ENCODE data around the gene AGK. TPM values are rescaled to one million over a fixed set of nuclear protein-coding genes. Genes with fewer than 3 reads are reported as not detected.

AGK gene
- total RNA-seq, 1 experiment from 2014 or later: 41.9 TPM

GRCh38 chr7:141702892-141703291 lies 151.7 kb downstream of the AGK start:
- Histone ChIP-seq H3K27ac (ENCODE audit: low read depth, low read length, poor library complexity, severe bottlenecking) (no peak overlapping the region), H3K9me3 (ENCODE audit: low read depth, low read length, poor library complexity, severe bottlenecking) (no peaks in the 10 kb centered on the region), H3K36me3 (ENCODE audit: insufficient read depth, low read length, poor library complexity, severe bottlenecking) (no peaks in the 10 kb centered on the region), H3K4me3 (ENCODE audit: low read depth, low read length, poor library complexity, severe bottlenecking) (no peak overlapping the region), H3K27me3 (replicated peaks; ENCODE audit: insufficient read depth, low read depth, low read length, poor library complexity) (no peaks in the 10 kb centered on the region), H3K4me1 (ENCODE audit: insufficient read depth, low read length, poor library complexity, severe bottlenecking) (peaks cover 6% of the 10 kb centered on the region)
- no TSS peak for BruUV-seq (replicated peaks)
- CTCF ChIA-PET: no interaction called here
- POLR2A ChIA-PET (ENCODE audit: low non-redundant PET): no interaction called here
- TF ChIP-seq CTCF (conservative IDR thresholded peaks at IDR 0.05; ENCODE audit: low read depth, low read length) (no peak), EZH2 (IDR thresholded peaks at IDR 0.05; ENCODE audit: borderline replicate concordance, low read depth, low read length, poor library complexity, severe bottlenecking) (no peak)
- intact Hi-C loops (cut with micrococcal nuclease; ENCODE audit: unreplicated experiment): loop anchor here (5.0 kb wide), 1 partner anchor 34 kb away; the partner anchor contains the start of gene SSBP1
- DNase-seq (ENCODE audit: low spot score): no peak

- CTCF ChIA-PET: no interaction called here
- Histone ChIP-seq H3K36me3 (ENCODE audit: insufficient read depth, low read length, poor library complexity, severe bottlenecking) (no peaks in the 10 kb centered on the region), H3K9me3 (ENCODE audit: low read depth, low read length, poor library complexity, severe bottlenecking) (no peaks in the 10 kb centered on the region), H3K27me3 (replicated peaks; ENCODE audit: insufficient read depth, low read depth, low read length, poor library complexity) (no peaks in the 10 kb centered on the region), H3K27ac (ENCODE audit: low read depth, low read length, poor library complexity, severe bottlenecking) (no peak overlapping the region), H3K4me3 (ENCODE audit: low read depth, low read length, poor library complexity, severe bottlenecking) (no peak overlapping the region), H3K4me1 (ENCODE audit: insufficient read depth, low read length, poor library complexity, severe bottlenecking) (peaks cover 6% of the 10 kb centered on the region)
- DNase-seq (ENCODE audit: low spot score): no peak
- TF ChIP-seq EZH2 (IDR thresholded peaks at IDR 0.05; ENCODE audit: borderline replicate concordance, low read depth, low read length, poor library complexity, severe bottlenecking) (no peak), CTCF (conservative IDR thresholded peaks at IDR 0.05; ENCODE audit: low read depth, low read length) (no peak)
- no TSS peak for BruUV-seq (replicated peaks)
- POLR2A ChIA-PET (ENCODE audit: low non-redundant PET): no interaction called here
- intact Hi-C loops (cut with micrococcal nuclease; ENCODE audit: unreplicated experiment): loop anchor here (5.0 kb wide), 1 partner anchor 33 kb away; the partner anchor contains the start of gene SSBP1
Observed at GRCh38 chr7:141704112-141704511, 152.9 kb downstream of the AGK start.

DNA sequence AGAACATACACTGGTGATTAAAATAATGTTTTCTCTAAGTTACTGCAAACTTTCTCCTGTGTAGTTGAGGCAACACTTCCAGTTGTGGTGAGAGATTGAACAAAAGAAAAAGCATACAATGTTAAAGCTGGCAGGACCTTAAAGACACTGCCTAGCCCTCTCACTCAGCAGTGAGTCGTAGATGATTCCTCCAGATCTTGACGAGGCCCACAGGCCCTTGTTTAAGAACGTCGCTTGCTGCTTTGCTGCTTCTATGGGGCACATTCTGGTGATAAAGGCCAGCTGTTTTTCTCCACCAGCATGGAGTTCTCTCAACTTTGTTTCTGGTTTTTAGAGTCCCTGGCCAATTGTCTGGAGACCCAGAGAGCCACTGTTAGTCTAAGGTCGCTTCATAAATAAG lies 153.5 kb downstream of the AGK start:
- Histone ChIP-seq H3K27ac (ENCODE audit: low read depth, low read length, poor library complexity, severe bottlenecking) (no peak overlapping the region), H3K4me1 (ENCODE audit: insufficient read depth, low read length, poor library complexity, severe bottlenecking) (peaks cover 6% of the 10 kb centered on the region), H3K36me3 (ENCODE audit: insufficient read depth, low read length, poor library complexity, severe bottlenecking) (no peaks in the 10 kb centered on the region), H3K27me3 (replicated peaks; ENCODE audit: insufficient read depth, low read depth, low read length, poor library complexity) (no peaks in the 10 kb centered on the region), H3K4me3 (ENCODE audit: low read depth, low read length, poor library complexity, severe bottlenecking) (no peak overlapping the region), H3K9me3 (ENCODE audit: low read depth, low read length, poor library complexity, severe bottlenecking) (no peaks in the 10 kb centered on the region)
- CTCF ChIA-PET: no interaction called here
- POLR2A ChIA-PET (ENCODE audit: low non-redundant PET): no interaction called here
- intact Hi-C loops (cut with micrococcal nuclease; ENCODE audit: unreplicated experiment): loop anchor here (5.0 kb wide), 1 partner anchor 33 kb away; the partner anchor contains the start of gene SSBP1
- DNase-seq (ENCODE audit: low spot score): no peak
- no TSS peak for BruUV-seq (replicated peaks)
- TF ChIP-seq EZH2 (IDR thresholded peaks at IDR 0.05; ENCODE audit: borderline replicate concordance, low read depth, low read length, poor library complexity, severe bottlenecking) (no peak), CTCF (conservative IDR thresholded peaks at IDR 0.05; ENCODE audit: low read depth, low read length) (no peak)

Other genes starting within 250 kb of the AGK start
- gene DENND11, start 150.8 kb downstream of the AGK start, total RNA-seq (2021): 11.9 and 12.3 TPM in 2 replicates
- gene WEE2, start 156.9 kb downstream of the AGK start, total RNA-seq (2021): 0.09 TPM in 1 of 2 replicates, not detected in the other
- gene SSBP1, start 186.9 kb downstream of the AGK start, total RNA-seq (2021): 186 and 189 TPM in 2 replicates
- 0.94 and 0.99 TPM in 2 replicates for gene TAS2R3, start 212.7 kb downstream of the AGK start, total RNA-seq (2021)
- gene TAS2R4, start 225.3 kb downstream of the AGK start, total RNA-seq (2021): 0.56 and 0.66 TPM in 2 replicates
- gene TAS2R5, start 238.8 kb downstream of the AGK start, total RNA-seq (2021): 0.43 and 0.72 TPM in 2 replicates

Measured in A673 (cell line).